Right lobe of liver (tissue), 4 donors: ENCODE results near the gene SMIM36.

Experiments
- POLR2A ChIP-seq: fragments of 450-650 bp; IDR thresholded peaks from one replicate; pipeline ENCODE4 v1.6.1; 2017; ENCODE audit warnings: antibody characterized with exemption, mild to moderate bottlenecking
- TF ChIP-seq, protein P1 (sequence below), 4 donors: fragments of 200-600 bp in 3 of 4; fragments of 450-650 bp in 1 of 4; IDR thresholded peaks; one replicate each; pipeline versions ENCODE4 v1.5.1 to v1.8.0; 2016 to 2022; ENCODE audit warnings: antibody characterized with exemption in 4 of 4, mild to moderate bottlenecking in 2 of 4
- donor health status: DM: no; HTN: no; CAD: no.
- donor health status: DM: no; HTN: no; CAD: no.
- donor health status: DM: no; HTN: yes; CAD: no.

DNA sequence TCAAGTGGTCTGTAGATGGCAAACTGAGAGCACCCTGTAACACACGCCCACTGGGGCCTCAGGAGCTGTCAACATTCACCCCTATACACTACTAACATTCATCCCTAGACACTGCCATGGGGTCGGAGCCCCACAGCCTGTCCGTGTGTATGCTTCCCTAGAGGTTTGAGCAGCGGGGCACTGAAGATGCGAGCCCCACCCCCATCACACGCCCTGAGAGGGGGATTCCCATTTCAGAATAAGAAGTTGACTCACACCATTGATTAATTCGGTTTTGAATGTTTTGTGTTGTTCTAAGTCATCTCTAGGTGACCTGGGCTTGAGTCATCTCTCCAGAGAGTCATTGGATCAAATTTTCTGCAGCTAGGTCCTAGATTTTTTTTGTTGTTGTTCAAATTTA, 52.3 kb downstream of the SMIM36 start:
- TF ChIP-seq, protein P1, sequence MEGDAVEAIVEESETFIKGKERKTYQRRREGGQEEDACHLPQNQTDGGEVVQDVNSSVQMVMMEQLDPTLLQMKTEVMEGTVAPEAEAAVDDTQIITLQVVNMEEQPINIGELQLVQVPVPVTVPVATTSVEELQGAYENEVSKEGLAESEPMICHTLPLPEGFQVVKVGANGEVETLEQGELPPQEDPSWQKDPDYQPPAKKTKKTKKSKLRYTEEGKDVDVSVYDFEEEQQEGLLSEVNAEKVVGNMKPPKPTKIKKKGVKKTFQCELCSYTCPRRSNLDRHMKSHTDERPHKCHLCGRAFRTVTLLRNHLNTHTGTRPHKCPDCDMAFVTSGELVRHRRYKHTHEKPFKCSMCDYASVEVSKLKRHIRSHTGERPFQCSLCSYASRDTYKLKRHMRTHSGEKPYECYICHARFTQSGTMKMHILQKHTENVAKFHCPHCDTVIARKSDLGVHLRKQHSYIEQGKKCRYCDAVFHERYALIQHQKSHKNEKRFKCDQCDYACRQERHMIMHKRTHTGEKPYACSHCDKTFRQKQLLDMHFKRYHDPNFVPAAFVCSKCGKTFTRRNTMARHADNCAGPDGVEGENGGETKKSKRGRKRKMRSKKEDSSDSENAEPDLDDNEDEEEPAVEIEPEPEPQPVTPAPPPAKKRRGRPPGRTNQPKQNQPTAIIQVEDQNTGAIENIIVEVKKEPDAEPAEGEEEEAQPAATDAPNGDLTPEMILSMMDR (IDR thresholded peaks at IDR 0.05) = no peak
- TF ChIP-seq POLR2A = no peak
